ENCODE measurements around the gene NKAIN2. TPM values are rescaled to one million over a fixed set of nuclear protein-coding genes. Genes with fewer than 3 reads are reported as not detected.

The NKAIN2 gene
- total and polyA plus RNA-seq, 7 donors = 0.08 to 13.5 (median 1.1) TPM

GRCh38 chr6:124022641-124023040, 219.0 kb downstream of the NKAIN2 start:
- WGBS, 3 donors = 83 to 87% (median 84%) methylated on average over 2 of the region's 2 CpGs
- intact Hi-C loops (cut with DNase I) = no loop called here
- ATAC-seq = no peak

GRCh38 chr6:124026694-124027093, 223.0 kb downstream of the NKAIN2 start:
- WGBS, 3 donors = 82 to 85% (median 85%) methylated on average over 2 of the region's 2 CpGs
- TF ChIP-seq CTCF (IDR thresholded peaks at IDR 0.05) = no peak
- Histone ChIP-seq H3K27me3 (ENCODE audit: insufficient read depth in 3 of 3, low read length in 2 of 3) (no peaks in the 10 kb centered on the region), H3K4me3 (no peak overlapping the region), H3K36me3 (ENCODE audit: insufficient read depth in 1 of 2, low read depth in 1 of 2) (no peaks in the 10 kb centered on the region), H3K9me3 (no peaks in the 10 kb centered on the region), H3K27ac (no peak overlapping the region), H3K4me1 (peaks cover 11% of the 10 kb centered on the region)
- peak in 1 of 4 donors; percentile 29 for ATAC-seq
- intact Hi-C loops (cut with DNase I) = no loop called here
- DNase-seq = no peak

More at GRCh38 chr6:124022641-124023040, 219.0 kb downstream of the NKAIN2 start:
- Histone ChIP-seq H3K36me3 (ENCODE audit: insufficient read depth in 1 of 2, low read depth in 1 of 2) (no peaks in the 10 kb centered on the region), H3K27me3 (ENCODE audit: insufficient read depth in 3 of 3, low read length in 2 of 3) (no peaks in the 10 kb centered on the region), H3K9me3 (no peaks in the 10 kb centered on the region), H3K27ac (no peak overlapping the region), H3K4me1 (peaks cover 1% of the 10 kb centered on the region), H3K4me3 (no peak overlapping the region)
- no peak for TF ChIP-seq CTCF (IDR thresholded peaks at IDR 0.05)
- no peak for DNase-seq

- Histone ChIP-seq H3K27ac (peak overlapping the region; percentile 73), H3K4me1 (peaks cover 11% of the 10 kb centered on the region), H3K4me3 (no peak overlapping the region), H3K27me3 (ENCODE audit: insufficient read depth in 3 of 3, low read length in 2 of 3) (no peaks in the 10 kb centered on the region), H3K36me3 (ENCODE audit: insufficient read depth in 1 of 2, low read depth in 1 of 2) (no peaks in the 10 kb centered on the region), H3K9me3 (no peaks in the 10 kb centered on the region)
- DNase-seq (no peak), ATAC-seq (peak in 3 of 4 donors; percentile 37 to 58 (median 55))
- TF ChIP-seq CTCF (IDR thresholded peaks at IDR 0.05) = no peak
- 79 to 88% (median 83%) methylated on average over 7 of the region's 7 CpGs for WGBS, 3 donors
- intact Hi-C loops (cut with DNase I) = no loop called here
These were observed 223.7 kb downstream of the NKAIN2 start for GRCh38 chr6:124027392-124027791.

- no peaks in the 10 kb centered on the region for H3K36me3 ChIP-seq (ENCODE audit: insufficient read depth in 1 of 2, low read depth in 1 of 2)
- intact Hi-C loops (cut with DNase I) = no loop called here
- no peaks in the 10 kb centered on the region for H3K9me3 ChIP-seq
- no peak for TF ChIP-seq CTCF (IDR thresholded peaks at IDR 0.05)
- DNase-seq (no peak), ATAC-seq (peak; percentile 65 to 97 (median 88))
- peak overlapping the region; percentile 31 for H3K4me3 ChIP-seq
- 32 to 49% (median 36%) methylated on average over 2 of the region's 2 CpGs for WGBS, 3 donors
- peaks cover 11% of the 10 kb centered on the region for H3K4me1 ChIP-seq
- H3K27me3 ChIP-seq (ENCODE audit: insufficient read depth in 3 of 3, low read length in 2 of 3) = no peaks in the 10 kb centered on the region
- peak overlapping the region; percentile 73 for H3K27ac ChIP-seq
These were observed 224.5 kb downstream of the NKAIN2 start for GRCh38 chr6:124028117-124028516.

- no peak for TF ChIP-seq CTCF (IDR thresholded peaks at IDR 0.05)
- Histone ChIP-seq H3K4me1 (peaks cover 11% of the 10 kb centered on the region), H3K27me3 (ENCODE audit: insufficient read depth in 3 of 3, low read length in 2 of 3) (no peaks in the 10 kb centered on the region), H3K27ac (no peak overlapping the region), H3K4me3 (no peak overlapping the region), H3K36me3 (ENCODE audit: insufficient read depth in 1 of 2, low read depth in 1 of 2) (no peaks in the 10 kb centered on the region), H3K9me3 (no peaks in the 10 kb centered on the region)
- ATAC-seq (no peak), DNase-seq (no peak)
- intact Hi-C loops (cut with DNase I) = no loop called here
- 87 to 91% (median 88%) methylated on average over 5 of the region's 5 CpGs for WGBS, 3 donors
These were observed 225.9 kb downstream of the NKAIN2 start for GRCh38 chr6:124029567-124029966.
